GM21367 (cell line): ENCODE results near the gene BLTP2.
"Not testable (repeated sequence)": the region's sequence is repeated elsewhere in the genome, so short reads cannot be mapped to it uniquely, and the experiment has no call there.

Source experiments
- ATAC-seq: cut with Tn5 transposase; IDR thresholded peaks from one replicate; pipeline ENCODE4 v1.9.1; 2021; ENCODE audit not compliant: unreplicated experiment

BLTP2 gene

DNA sequence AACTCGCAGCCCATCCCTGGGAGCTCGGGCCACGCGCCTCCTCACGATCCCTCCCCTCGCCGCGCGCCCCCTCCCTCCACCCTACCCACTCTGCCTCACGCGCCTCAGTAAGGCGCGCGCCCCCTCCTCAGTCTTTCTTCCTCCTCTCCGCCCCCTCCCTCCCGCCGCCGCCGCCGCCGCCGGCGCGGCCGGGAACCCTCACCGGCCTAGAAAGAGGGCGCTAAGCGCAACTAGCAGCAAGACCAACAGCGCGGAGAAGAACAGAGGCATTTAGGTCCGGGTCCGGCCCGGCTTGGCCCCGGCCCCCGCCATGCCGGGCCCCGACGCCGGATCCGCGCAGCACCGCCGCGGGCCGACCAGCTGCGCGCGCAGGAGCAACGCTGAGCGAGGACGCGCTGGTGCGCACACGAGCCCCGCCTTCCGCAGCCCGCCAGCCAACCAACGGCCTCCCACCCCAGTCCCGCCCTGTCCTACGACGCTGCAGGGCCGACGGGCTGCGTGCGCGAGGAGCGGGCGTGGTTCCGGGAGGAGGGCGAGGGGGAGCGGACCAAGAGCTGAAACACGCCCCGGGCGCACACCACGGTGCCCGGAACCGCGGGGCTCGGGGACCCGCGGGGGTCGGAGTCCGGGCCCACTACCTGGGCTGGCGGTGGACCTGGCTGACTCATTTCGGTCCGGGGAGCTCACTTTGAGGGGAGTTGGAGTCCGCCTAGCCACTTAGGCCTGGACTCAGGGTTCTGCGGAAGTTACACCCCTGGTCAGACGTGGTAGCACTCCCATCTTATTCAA, at the start of gene BLTP2:
TSS of gene BLTP2 (minus strand) at position 372 of the 789 bp plus-strand sequence. CDS start at position 270, 102 bp downstream.
- peak; percentile 76 for ATAC-seq

DNA sequence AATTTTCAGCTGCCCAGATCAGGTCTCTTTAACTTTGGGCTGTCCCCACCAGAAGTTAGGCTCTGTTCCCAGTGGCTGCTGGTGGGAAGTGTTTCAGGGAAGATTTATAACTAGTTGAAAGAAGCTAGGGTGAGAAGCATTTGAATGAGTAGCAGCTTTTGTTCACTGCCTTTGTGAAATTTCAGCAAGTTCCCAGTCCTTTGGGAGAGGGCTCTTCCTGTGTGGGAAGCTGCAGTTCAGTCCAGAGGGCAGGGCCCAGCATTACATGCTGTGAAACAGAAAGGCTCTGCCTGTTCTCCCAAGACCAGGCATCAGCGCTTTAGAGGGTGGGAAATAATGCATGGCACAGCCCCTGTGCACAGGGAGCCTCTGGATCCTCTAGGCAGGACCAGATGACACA, 48.9 kb upstream of the BLTP2 start:
- no peak for ATAC-seq

DNA sequence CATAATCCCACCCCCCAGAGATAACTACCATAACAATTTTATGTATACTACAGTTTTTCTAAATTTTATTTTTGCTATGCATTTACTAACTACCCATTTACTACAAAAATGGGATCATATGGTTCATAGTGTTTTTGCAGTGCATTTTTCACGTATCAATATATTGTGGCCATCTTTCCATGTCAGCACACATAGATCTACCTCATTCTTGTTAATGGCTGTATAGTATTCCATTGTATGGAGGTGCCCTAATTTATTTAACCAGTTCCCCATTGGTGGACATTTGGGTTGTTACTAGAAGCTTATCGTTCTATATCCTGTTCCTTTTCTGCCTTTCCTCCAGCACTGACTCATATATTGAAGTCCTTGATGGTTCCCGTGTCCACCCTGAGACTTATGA, 44.1 kb upstream of the BLTP2 start:
- no peak for ATAC-seq

DNA sequence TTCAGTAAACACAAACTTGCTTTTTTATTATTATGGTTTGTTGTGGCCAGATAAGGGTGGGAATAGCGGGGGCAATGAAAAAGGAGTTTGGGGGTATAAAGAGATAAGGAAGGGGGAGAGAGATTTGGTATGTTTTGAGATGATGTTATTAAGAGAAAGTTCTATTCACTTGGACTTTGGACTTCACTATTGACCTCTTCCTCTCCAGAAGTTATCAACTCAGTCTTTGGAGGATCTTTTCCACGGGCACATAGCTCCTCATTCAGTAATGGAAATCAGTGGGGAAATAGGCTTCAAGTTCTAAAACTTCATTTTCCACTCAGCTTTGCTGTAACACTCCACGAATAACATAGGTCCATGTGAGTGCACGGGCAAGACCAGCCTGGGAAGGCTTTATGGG, 43.5 kb upstream of the BLTP2 start:
- no peak for ATAC-seq

DNA sequence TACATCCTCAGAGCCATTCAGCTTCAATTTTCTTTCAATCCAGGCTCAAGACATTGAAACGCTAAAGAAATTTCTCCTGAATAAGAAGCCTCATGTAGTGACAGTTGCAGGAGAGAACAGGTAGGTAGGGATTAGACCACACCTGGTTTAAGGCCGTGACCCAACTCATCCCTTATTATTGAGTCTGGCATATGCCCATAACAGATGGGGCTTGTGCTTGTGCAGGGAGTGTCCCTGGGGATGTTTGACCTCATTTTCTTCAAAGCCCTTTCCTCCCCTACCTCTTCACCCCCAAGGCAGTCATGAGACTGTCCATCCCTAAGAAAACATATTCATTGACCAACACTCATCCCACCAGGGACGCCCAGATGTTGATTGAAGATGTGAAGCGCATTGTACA, 41.3 kb upstream of the BLTP2 start:
- ATAC-seq: no peak

DNA sequence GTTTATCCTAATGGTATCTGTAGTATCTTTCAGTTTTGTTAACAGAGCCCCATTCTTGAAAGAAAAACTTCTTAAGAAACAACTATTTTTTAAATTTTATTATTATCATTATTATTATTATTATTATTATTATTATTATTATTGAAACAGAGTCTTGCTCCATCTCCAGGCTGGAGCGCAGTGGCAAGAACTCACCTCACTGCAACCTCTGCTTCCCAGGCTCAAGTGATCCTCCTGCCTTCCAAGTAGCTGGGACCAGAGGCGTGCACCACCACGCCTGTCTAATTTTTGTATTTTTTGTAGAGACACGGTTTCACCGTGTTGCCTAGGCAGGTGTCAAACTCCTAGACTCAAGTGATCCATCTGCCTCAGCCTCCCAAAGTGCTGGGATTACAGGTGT, 40.4 kb upstream of the BLTP2 start:
- no peak for ATAC-seq

DNA sequence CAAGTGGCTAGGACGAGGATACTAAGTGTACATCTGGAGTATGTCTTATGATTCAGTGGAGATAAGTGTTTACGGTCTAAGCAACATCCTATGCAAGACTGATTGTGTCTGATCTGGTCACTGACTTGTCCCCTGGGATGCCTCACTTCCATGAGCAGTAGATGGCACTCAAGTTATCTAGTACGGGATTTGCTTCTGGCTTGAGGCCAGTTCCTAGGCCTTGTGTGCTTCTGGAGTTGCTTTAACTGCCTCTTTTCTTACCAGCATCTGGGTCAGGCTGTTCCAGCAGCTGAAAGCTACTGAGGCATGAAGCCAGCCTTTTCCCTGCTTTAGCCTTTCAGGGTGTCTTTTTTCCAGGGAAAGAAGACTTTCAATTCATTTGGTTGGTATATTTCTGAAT, 40.0 kb upstream of the BLTP2 start:
- no peak for ATAC-seq

DNA sequence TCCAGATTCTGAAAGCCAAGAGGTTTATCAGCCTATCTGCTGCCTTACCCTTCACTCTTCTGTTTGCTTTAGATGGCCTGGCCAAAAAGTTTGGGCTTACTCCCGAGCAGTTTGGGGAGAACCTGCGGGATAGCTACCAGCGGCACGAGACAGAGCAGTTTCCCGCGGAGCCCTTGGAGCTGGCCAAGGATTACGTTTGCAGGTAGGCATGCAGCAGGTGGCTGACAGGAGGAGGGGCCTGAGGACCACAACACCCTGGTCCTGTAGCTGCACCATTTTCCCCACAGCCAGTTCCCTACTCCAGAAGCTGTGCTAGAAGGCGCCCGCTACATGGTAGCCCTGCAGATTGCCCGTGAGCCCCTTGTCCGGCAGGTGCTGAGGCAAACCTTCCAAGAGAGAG, 37.7 kb upstream of the BLTP2 start:
- no peak for ATAC-seq

DNA sequence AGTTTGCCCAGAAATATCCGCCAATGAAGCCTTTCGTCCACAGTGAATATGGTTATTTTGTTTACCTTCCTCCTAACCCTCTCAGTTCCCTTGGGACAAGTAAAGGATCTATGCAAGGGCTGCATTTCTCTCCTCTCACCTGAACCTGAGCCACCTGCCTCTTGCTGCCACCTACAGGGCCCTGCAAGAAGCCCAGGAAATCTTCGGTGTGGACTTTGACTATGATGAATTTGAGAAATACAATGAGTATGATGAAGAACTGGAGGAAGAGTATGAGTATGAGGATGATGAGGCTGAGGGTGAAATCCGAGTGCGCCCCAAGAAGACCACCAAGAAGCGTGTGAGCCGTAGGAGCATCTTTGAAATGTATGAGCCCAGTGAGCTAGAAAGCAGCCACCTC, 31.0 kb upstream of the BLTP2 start:
- ATAC-seq: no peak

DNA sequence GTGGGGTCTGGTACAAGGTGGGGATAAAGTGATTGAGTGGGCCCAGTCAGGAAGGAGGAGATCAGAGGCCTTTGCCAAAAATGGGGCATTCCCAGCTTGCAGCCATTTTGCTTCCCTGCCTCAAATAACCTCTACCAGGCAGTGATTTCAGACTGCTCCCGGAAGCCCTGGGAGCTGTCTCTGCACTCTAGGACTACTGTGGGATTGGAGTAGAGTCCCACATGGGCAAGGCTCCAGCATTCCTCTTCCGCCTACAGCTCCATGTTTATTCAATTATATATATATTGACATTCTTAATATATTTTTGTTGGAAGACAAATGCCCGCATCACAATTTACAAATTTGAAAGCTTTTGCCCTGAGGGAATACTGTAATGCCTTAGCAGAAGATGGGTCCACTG, 30.5 kb upstream of the BLTP2 start:
- no peak for ATAC-seq

DNA sequence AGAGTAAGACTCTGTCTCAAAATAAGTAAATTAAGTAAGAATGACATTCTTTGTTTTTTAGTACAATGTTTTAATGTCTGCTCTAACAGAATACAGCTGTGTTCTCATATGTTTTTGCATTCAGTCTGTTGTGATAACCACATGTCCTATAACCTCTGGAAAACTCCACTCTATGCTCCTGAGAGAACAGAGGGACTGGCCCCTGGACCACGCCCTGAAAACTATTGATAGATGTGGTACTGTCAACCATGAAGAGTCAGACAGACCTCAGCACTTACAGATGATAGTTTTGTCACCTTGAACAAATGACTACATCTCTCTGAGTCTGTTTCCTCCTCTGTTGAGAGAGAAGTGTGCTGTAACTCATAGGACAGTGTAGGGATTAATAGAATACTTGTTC, 25.0 kb upstream of the BLTP2 start:
- no peak for ATAC-seq

DNA sequence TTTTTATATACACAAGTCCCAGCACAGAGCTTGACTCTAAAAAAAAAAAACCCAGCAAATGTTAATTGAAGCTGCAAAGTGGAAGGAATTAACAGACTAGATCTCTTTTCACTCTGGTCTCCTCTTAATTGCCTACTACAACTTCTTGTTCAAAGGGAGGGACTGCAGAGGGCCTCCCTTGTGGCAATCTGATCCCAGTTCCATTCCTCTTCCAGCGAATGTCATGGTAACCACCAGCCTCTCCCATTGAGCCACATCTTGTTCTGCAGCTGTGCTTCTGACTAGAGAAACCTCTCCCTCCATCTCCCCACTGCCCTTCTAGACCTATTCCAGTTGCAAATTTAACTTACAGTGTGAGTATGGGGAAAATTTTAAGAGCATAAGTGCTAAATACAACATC, 22.9 kb upstream of the BLTP2 start:
- no peak for ATAC-seq

DNA sequence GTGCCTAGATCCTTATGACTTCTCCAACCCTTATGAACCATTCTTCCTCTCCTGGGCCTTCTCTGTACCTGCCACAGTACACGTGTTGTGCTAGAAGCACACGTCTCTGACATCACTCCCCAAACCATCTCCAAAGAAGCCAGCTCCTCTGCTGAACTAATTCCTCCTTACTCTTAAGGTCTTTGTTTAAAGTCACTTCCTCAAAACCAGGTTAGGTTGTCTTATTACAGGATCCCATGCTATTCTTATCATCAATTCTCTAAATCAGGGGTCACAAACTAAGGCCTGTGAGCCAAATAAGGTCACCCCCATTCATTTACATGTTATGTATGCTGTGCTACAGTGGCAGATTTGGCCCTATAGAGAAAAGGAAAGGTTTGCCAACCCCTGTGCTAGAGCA, 21.0 kb upstream of the BLTP2 start:
- no peak for ATAC-seq

DNA sequence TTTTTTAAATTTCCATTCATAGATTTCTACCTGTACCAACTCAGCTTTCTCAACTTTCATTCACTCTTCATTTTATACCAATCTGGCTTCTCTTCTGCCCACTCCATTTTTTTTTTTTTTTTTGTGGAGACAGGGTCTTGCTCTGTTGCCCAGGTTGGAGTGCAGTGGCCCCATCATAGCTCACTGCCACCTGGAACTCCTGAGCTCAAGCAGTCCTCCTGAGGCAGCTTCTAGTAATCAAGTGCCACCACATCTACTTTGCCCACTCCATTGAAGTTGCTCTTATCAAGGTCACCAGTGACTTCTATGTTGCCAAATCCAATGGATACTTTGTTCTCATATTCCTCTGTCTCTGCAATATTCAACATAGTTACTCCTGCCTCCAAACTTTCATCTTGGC, 18.8 kb upstream of the BLTP2 start:
- ATAC-seq: no peak

DNA sequence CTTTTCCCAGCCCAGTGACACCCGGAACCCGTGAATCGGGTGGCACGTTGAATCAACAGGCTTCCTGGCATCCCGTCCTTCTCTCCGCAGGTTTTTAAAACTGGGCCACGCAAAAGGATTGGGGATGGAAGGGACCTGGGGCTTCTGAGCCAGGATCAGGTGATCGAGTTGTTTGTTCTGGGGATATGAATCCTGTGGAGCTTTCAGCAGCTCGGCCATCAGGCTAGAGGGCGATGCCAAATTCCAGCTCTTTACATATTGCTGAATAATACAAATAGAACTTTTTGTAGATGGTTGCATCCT, 17.5 kb upstream of the BLTP2 start:
- ATAC-seq: peak; percentile 6

DNA sequence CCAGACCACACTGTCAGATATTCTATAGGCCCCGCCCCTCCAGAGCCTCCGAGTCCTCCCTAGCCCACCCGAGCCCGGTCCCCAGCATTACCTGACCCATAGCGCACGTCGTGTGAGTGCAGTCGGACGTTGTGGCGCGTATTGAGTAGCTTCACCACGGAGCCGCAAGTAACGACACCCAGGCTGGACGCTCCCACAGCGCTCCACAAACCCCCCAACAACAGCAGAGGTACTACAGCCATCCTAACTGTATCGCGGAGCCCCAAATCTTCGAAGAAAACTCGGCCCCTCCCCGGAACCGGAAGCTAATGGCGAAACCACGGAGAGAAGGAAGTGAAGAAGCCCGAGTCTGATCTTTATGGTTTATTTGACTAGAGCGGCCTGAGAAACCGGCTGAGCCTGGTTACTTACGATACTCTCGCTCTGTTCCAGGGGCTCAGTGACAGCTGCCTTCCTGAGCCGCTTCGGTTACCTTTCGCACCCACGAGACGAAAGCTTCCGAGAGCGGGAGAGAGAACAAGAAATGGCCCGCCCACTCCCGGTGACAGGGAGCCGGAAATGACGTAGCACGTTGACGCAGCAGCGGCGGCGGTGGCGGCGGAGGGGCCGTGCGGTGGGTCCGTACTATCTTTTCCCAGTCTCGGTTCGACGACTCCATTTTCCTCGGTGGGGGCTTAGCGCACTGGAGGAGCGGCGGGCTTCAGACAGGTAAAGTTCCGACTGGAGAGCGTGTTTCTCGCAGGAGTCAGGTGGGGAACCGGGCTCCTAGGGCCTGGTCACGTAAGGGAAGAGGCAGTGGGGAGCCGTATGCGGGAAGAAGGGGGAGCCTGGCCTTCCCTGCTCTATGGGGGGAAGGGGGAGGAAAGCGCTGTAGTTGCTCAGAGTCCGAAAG, 16.9 kb upstream of the BLTP2 start, which contains the start of the genes SDF2 and SUPT6H:
TSS of gene SDF2 (minus strand) at position 272 of the 892 bp plus-strand sequence. CDS start at position 242, 30 bp downstream.
TSS of gene SUPT6H (plus strand) at position 571 of the 892 bp plus-strand sequence. CDS start 11,197 bp downstream, outside the sequence.
- ATAC-seq: peak; percentile 59

DNA sequence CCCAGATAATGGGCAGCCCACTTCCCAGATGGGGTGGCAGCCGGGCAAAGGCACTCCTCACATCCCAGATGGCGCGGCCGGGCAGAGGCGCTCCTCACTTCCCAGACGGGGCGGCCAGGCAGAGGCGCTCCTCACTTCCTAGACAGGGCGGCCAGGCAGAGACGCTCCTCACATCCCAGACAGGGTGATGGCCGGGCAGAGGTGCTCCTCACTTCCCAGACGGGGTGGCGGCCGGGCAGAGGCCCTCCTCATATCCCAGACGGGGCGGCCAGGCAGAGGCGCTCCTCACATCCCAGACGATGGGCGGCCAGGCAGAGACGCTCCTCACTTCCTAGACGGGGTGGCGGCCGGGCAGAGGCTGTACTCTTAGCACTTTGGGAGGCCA, 14.5 kb upstream of the BLTP2 start:
- ATAC-seq: not testable (repeated sequence)

DNA sequence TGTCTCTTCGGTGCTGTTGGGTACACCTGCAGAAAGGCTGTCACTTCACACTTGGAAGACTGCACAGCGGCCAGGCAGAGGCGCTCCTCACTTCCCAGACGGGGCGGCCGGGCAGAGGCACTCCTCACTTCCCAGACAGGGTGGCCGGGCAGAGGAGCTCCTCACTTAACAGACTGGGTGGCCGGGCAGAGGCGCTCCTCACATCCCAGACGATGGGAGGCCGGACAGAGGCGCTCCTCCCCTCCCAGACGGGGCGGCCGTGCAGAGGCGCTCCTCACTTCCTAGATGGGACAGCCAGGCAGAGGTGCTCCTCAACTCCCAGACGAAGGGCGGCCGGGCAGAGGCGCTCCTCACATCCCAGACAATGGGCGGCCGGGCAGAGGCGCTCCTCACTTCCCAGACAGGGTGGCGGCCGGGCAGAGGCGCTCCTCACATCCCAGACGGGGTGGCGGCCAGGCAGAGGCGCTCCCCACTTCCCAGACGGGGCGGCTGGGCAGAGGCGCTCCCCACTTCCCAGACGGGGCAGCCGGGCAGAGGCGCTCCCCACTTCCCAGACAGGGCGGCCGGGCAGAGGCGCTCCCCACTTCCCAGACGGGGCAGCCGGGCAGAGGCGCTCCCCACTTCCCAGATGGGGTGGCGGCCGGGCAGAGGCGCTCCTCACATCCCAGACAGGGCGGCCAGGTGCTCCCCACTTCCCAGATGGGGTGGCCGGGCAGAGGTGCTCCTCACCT, 14.0 kb upstream of the BLTP2 start:
- ATAC-seq: not testable (repeated sequence)

DNA sequence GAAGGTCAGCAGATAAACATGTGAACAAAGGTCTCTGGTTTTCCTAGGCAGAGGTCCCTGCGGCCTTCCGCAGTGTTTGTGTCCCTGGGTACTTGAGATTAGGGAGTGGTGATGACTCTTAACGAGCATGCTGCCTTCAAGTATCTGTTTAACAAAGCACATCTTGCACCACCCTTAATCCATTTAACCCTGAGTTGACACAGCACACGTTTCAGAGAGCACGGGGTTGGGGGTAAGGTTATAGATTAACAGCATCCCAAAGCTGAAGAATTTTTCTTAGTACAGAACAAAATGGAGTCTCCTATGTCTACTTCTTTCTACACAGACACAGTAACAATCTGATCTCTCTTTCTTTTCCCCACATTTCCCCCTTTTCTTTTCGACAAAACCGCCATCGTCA, 13.4 kb upstream of the BLTP2 start:
- not testable (repeated sequence) for ATAC-seq

DNA sequence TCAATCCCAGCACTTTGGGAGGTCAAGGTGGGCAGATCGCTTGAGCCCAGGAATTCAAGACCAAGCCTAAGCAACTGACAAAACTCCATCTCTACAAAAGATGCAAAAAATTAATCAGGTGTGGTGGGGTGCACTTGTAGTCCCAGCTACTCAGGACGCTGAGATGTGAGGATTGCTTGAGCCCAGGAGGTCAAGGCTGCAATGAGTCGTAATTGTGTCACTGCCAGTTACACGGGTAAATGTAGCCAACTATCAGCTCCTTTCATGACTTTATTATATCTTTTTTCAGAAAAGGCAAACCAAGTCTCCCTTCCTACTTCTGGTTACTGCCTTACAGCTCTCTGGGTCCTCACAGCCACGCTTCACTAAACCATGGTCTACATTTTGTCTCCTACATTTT, 12.8 kb upstream of the BLTP2 start:
- no peak for ATAC-seq

DNA sequence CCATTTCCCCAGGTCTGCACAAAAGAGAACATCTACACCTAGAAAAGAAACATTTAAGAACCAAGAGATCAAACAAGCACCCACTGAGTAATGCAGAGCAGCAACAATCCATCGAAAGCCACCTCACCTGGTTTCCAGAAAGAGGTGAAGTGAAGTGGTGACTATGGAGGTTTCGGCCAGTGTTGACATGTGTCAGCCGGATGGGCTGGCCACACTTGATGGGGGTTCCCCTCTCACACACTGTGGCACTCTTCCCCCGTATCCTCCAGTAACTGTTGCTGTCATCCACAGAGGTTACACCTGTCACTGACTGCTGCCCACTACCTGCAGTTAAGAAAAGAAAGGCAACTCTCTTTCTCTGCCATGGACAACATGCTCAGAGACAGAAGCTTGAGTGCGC, 10.2 kb upstream of the BLTP2 start:
- no peak for ATAC-seq
